ENCODE measurements around the gene HCRTR2. TPM values are rescaled to one million over a fixed set of nuclear protein-coding genes. Genes with fewer than 3 reads are reported as not detected.

HCRTR2 gene
- total RNA-seq, 2 donors from 2014 or later, result not detected

GRCh38 chr6:55210952-55211351 lies 36.6 kb downstream of the HCRTR2 start:
- no peak for DNase-seq (ENCODE audit: low spot score)
- TF ChIP-seq POLR2A (IDR thresholded peaks at IDR 0.05) (no peak), CTCF (IDR thresholded peaks at IDR 0.05) (no peak), POLR2AphosphoS5 (IDR thresholded peaks at IDR 0.05) (no peak)
- intact Hi-C loops (cut with DNase I), result no loop called here
- H3K36me3 ChIP-seq, result no peaks in the 10 kb centered on the region
- no peaks in the 10 kb centered on the region for H3K9me3 ChIP-seq
- H3K4me3 ChIP-seq, result no peak overlapping the region
- no peaks in the 10 kb centered on the region for H3K4me1 ChIP-seq (replicated peaks)
- no peak overlapping the region for H3K27ac ChIP-seq
- no peaks in the 10 kb centered on the region for H3K27me3 ChIP-seq (replicated peaks; ENCODE audit: insufficient read depth)

- no peak for DNase-seq (ENCODE audit: low spot score)
- Histone ChIP-seq H3K27me3 (replicated peaks; ENCODE audit: insufficient read depth) (no peaks in the 10 kb centered on the region), H3K36me3 (no peaks in the 10 kb centered on the region), H3K4me1 (replicated peaks) (no peaks in the 10 kb centered on the region), H3K4me3 (no peak overlapping the region), H3K9me3 (no peaks in the 10 kb centered on the region), H3K27ac (no peak overlapping the region)
- 58% methylated on average over 2 of the region's 2 CpGs for WGBS
- intact Hi-C loops (cut with DNase I), result no loop called here
- no peak for TF ChIP-seq POLR2A (IDR thresholded peaks at IDR 0.05)
- no peak for TF ChIP-seq CTCF (IDR thresholded peaks at IDR 0.05)
- TF ChIP-seq POLR2AphosphoS5 (IDR thresholded peaks at IDR 0.05), result no peak
These were observed 37.8 kb downstream of the HCRTR2 start for GRCh38 chr6:55212156-55212555.

GRCh38 chr6:55220961-55221360 lies 46.6 kb downstream of the HCRTR2 start:
- Histone ChIP-seq H3K4me3 (no peak overlapping the region), H3K9me3 (no peaks in the 10 kb centered on the region), H3K27ac (no peak overlapping the region), H3K36me3 (no peaks in the 10 kb centered on the region), H3K4me1 (replicated peaks) (no peaks in the 10 kb centered on the region), H3K27me3 (replicated peaks; ENCODE audit: insufficient read depth) (no peaks in the 10 kb centered on the region)
- no peak for DNase-seq (ENCODE audit: low spot score)
- intact Hi-C loops (cut with DNase I), result no loop called here
- WGBS, result 94% methylated on average over 3 of the region's 3 CpGs
- TF ChIP-seq POLR2A (IDR thresholded peaks at IDR 0.05), result no peak
- no peak for TF ChIP-seq CTCF (IDR thresholded peaks at IDR 0.05)
- TF ChIP-seq POLR2AphosphoS5 (IDR thresholded peaks at IDR 0.05), result no peak

GRCh38 chr6:55227862-55228261 lies 53.5 kb downstream of the HCRTR2 start:
- Histone ChIP-seq H3K27me3 (replicated peaks; ENCODE audit: insufficient read depth) (no peaks in the 10 kb centered on the region), H3K4me3 (no peak overlapping the region), H3K27ac (no peak overlapping the region), H3K36me3 (no peaks in the 10 kb centered on the region), H3K9me3 (no peaks in the 10 kb centered on the region), H3K4me1 (replicated peaks) (no peaks in the 10 kb centered on the region)
- DNase-seq (ENCODE audit: low spot score), result no peak
- TF ChIP-seq POLR2AphosphoS5 (IDR thresholded peaks at IDR 0.05) (no peak), POLR2A (IDR thresholded peaks at IDR 0.05) (no peak), CTCF (IDR thresholded peaks at IDR 0.05) (no peak)
- intact Hi-C loops (cut with DNase I), result no loop called here
- WGBS, result 70% methylated on average over 2 of the region's 2 CpGs

DNA sequence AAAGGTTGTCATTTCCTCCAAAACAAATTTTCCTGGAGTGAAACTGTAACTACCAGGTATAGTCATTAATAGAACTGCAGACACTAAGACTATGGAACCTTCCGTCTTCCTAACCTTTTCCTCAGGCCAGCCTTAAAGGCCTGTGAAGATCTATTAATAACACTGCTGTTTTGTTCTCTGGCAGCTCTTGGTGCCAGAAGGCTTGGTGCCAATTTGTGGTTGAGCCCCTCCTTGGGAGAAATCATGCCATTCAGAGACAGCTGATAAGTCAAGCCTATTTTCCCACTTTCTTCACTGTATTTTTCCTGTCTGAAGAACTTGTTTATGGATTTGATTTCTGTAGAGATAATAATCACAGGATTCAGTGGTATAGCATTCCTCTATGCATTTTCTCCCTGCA lies 64.8 kb downstream of the HCRTR2 start:
- Histone ChIP-seq H3K27ac (no peak overlapping the region), H3K4me1 (replicated peaks) (no peaks in the 10 kb centered on the region), H3K4me3 (no peak overlapping the region), H3K9me3 (no peaks in the 10 kb centered on the region), H3K27me3 (replicated peaks; ENCODE audit: insufficient read depth) (no peaks in the 10 kb centered on the region), H3K36me3 (no peaks in the 10 kb centered on the region)
- WGBS, result 52% methylated on average over 1 of the region's 1 CpG
- no peak for DNase-seq (ENCODE audit: low spot score)
- intact Hi-C loops (cut with DNase I), result no loop called here
- no peak for TF ChIP-seq POLR2AphosphoS5 (IDR thresholded peaks at IDR 0.05)
- no peak for TF ChIP-seq POLR2A (IDR thresholded peaks at IDR 0.05)
- TF ChIP-seq CTCF (IDR thresholded peaks at IDR 0.05), result no peak

Measured in prostate gland (tissue), 2 donors.